Neural cell (in vitro differentiated cells): ENCODE data around the gene RILPL2. TPM values are rescaled to one million over a fixed set of nuclear protein-coding genes. Genes with fewer than 3 reads are reported as not detected.

Experiments
- H2AFZ ChIP-seq: fragments of 200-600, 300-800 bp; sonication (generic), shearing (Covaris generic); 2 replicates; pipeline ENCODE4 v1.6.0; 2014; ENCODE audit warnings: low read depth, mild to moderate bottlenecking, antibody characterized with exemption, low read length, moderate library complexity
- H3F3A ChIP-seq: fragments of 200-600 bp; shearing (Covaris generic); 2 replicates; pipeline ENCODE4 v1.6.1; 2016; ENCODE audit warnings: mild to moderate bottlenecking, moderate library complexity, mixed read lengths, antibody characterized with exemption, low read length; ENCODE audit not compliant: insufficient read depth, poor library complexity, severe bottlenecking
- H3K27ac ChIP-seq: fragments of 200-600, 300-800 bp; sonication (generic), shearing (Covaris generic); 2 replicates; pipeline ENCODE4 v1.5.1; 2014; ENCODE audit warnings: mild to moderate bottlenecking, low read length, moderate library complexity
- H3K27me3 ChIP-seq: fragments of 300-800, 200-600 bp; sonication (generic), shearing (Covaris generic); 2 replicates; pipeline ENCODE4 v1.6.0; 2014; ENCODE audit warnings: mild to moderate bottlenecking, low read depth, low read length, moderate library complexity; ENCODE audit not compliant: insufficient read depth
- H3K36me3 ChIP-seq: fragments of 300-800, 200-600 bp; sonication (generic), shearing (Covaris generic); 2 replicates; pipeline ENCODE4 v1.5.1; 2014; ENCODE audit warnings: mild to moderate bottlenecking, antibody characterized with exemption, low read length, moderate library complexity; ENCODE audit not compliant: insufficient read depth
- H3K4me2 ChIP-seq: fragments of 300-800, 200-600 bp; sonication (generic), shearing (Covaris generic); 2 replicates; pipeline ENCODE4 v1.6.0; 2014; ENCODE audit warnings: mild to moderate bottlenecking, low read length
- H3K4me3 ChIP-seq: fragments of 300-800, 200-600 bp; sonication (generic), shearing (Covaris generic); 2 replicates; pipeline ENCODE4 v1.5.1; 2014; ENCODE audit warnings: mild to moderate bottlenecking, low read length, moderate library complexity
- H3K79me2 ChIP-seq: fragments of 200-600 bp; shearing (Covaris generic); replicated peaks from 2 replicates; pipeline ENCODE4 v1.6.0; 2014; ENCODE audit warnings: mild to moderate bottlenecking, low read length, moderate library complexity; ENCODE audit not compliant: insufficient read depth
- H3K9ac ChIP-seq: fragments of 300-800, 200-600 bp; sonication (generic), shearing (Covaris generic); 2 replicates; pipeline ENCODE4 v1.6.1; 2016; ENCODE audit warnings: mild to moderate bottlenecking, low read length, mixed read lengths
- H3K9me2 ChIP-seq: fragments of 200-600 bp; shearing (Covaris generic); 2 replicates; pipeline ENCODE4 v1.6.1; 2016; ENCODE audit warnings: mild to moderate bottlenecking, low read length, mixed read lengths; ENCODE audit not compliant: insufficient read depth
- H3K9me3 ChIP-seq: fragments of 200-600, 300-800 bp; sonication (generic), shearing (Covaris generic); 2 replicates; pipeline ENCODE4 v1.6.1; 2016; ENCODE audit warnings: mild to moderate bottlenecking, mixed run types, low read length, moderate library complexity, mixed read lengths
- H4K20me1 ChIP-seq: fragments of 200-600 bp; shearing (Covaris generic); 2 replicates; pipeline ENCODE4 v1.6.1; 2016; ENCODE audit warnings: mild to moderate bottlenecking, mixed run types; ENCODE audit not compliant: insufficient read depth
- CTCF ChIP-seq: fragments of 450-650 bp; IDR thresholded peaks from 2 replicates; pipeline ENCODE4 v1.5.1; 2014; ENCODE audit warnings: antibody characterized with exemption, mild to moderate bottlenecking, moderate library complexity; ENCODE audit not compliant: poor library complexity, severe bottlenecking
- EP300 ChIP-seq: fragments of 450-650 bp; conservative IDR thresholded peaks from 2 replicates; pipeline ENCODE4 v1.6.1; 2014; ENCODE audit warnings: antibody characterized with exemption, mild to moderate bottlenecking, moderate library complexity; ENCODE audit not compliant: poor library complexity, severe bottlenecking
- EZH2 ChIP-seq: fragments of 200-600, 300-800 bp; shearing (Covaris generic), sonication (generic); IDR thresholded peaks from 2 replicates; pipeline ENCODE4 v1.6.1; 2014; ENCODE audit warnings: antibody characterized with exemption, low read length, borderline replicate concordance, mild to moderate bottlenecking; ENCODE audit not compliant: insufficient read depth, poor library complexity, severe bottlenecking
- MXI1 ChIP-seq: fragments of 450-650 bp; conservative IDR thresholded peaks from 2 replicates; pipeline ENCODE4 v1.6.1; 2014; ENCODE audit warnings: antibody characterized with exemption, mild to moderate bottlenecking; ENCODE audit not compliant: poor library complexity, severe bottlenecking
- POLR2AphosphoS5 ChIP-seq: IDR thresholded peaks from 2 replicates; pipeline ENCODE4 v1.6.1; 2012
- RAD21 ChIP-seq: fragments of 450-650 bp; conservative IDR thresholded peaks from 2 replicates; pipeline ENCODE4 v1.6.1; 2014; ENCODE audit warnings: antibody characterized with exemption, mild to moderate bottlenecking, moderate library complexity
- REST ChIP-seq: IDR thresholded peaks from 2 replicates; pipeline ENCODE4 v1.6.1; 2012; ENCODE audit warnings: borderline replicate concordance
- SMC3 ChIP-seq: fragments of 450-650 bp; conservative IDR thresholded peaks from 2 replicates; pipeline ENCODE4 v1.6.1; 2014; ENCODE audit warnings: antibody characterized with exemption, mild to moderate bottlenecking, moderate library complexity; ENCODE audit not compliant: poor library complexity
- TAF1 ChIP-seq: IDR thresholded peaks from 2 replicates; pipeline ENCODE4 v1.6.1; 2012; ENCODE audit warnings: low read depth
- polyA plus RNA-seq: library from polyadenylated mRNA; depleted of rRNA; stranded (reverse); fragments of >200 nt; gene quantifications from 2 replicates; pipeline ENCODE4 v1.2.3, GENCODE V29; 2014

The RILPL2 gene
- polyA plus RNA-seq, 1 donor from 2014 or later: 0.07 TPM

- no peak for TF ChIP-seq RAD21
- no peak for TF ChIP-seq POLR2AphosphoS5
- TF ChIP-seq TAF1: no peak
- no peak for TF ChIP-seq REST
- no peak for TF ChIP-seq EZH2
- TF ChIP-seq MXI1: no peak
- no peak for TF ChIP-seq CTCF
- TF ChIP-seq EP300: no peak
- Histone ChIP-seq H3K27me3 (no peaks in the 10 kb centered on the region), H3K4me3 (no peak overlapping the region), H3K9ac (no peak overlapping the region), H3K4me2 (no peak overlapping the region), H3K79me2 (no peaks in the 10 kb centered on the region), H3K36me3 (no peaks in the 10 kb centered on the region), H3K27ac (no peak overlapping the region), H4K20me1 (no peaks in the 10 kb centered on the region), H3K9me2 (no peaks in the 10 kb centered on the region), H3K9me3 (no peaks in the 10 kb centered on the region), H2AFZ (no peak overlapping the region), H3F3A (no peaks in the 10 kb centered on the region)
Measured at GRCh38 chr12:123445388-123446332, 9.2 kb upstream of the RILPL2 start.

- Histone ChIP-seq H3F3A (no peaks in the 10 kb centered on the region), H4K20me1 (no peaks in the 10 kb centered on the region), H3K36me3 (no peaks in the 10 kb centered on the region), H2AFZ (no peak overlapping the region), H3K9me3 (no peaks in the 10 kb centered on the region), H3K4me3 (no peak overlapping the region), H3K9me2 (no peaks in the 10 kb centered on the region), H3K27me3 (no peaks in the 10 kb centered on the region), H3K79me2 (no peaks in the 10 kb centered on the region), H3K9ac (no peak overlapping the region), H3K4me2 (no peak overlapping the region), H3K27ac (no peak overlapping the region)
- no peak for TF ChIP-seq RAD21
- TF ChIP-seq REST: no peak
- TF ChIP-seq CTCF: no peak
- TF ChIP-seq EZH2: no peak
- TF ChIP-seq SMC3: no peak
- no peak for TF ChIP-seq POLR2AphosphoS5
- no peak for TF ChIP-seq EP300
- no peak for TF ChIP-seq TAF1
- no peak for TF ChIP-seq MXI1
Measured at GRCh38 chr12:123444092-123445026, 7.9 kb upstream of the RILPL2 start.
